HG03066 (cell line): Measurements from ENCODE around the gene ATXN1.

Experiments
- ATAC-seq: cut with Tn5 transposase; IDR thresholded peaks from one replicate; pipeline ENCODE4 v1.9.1; 2021; ENCODE audit warnings: low read depth; ENCODE audit not compliant: unreplicated experiment

ATXN1 gene

GRCh38 chr6:16518265-16518664, 243.0 kb downstream of the ATXN1 start:
- no peak for ATAC-seq

GRCh38 chr6:16514249-16514648, 247.0 kb downstream of the ATXN1 start:
- no peak for ATAC-seq

GRCh38 chr6:16512544-16513290, 248.5 kb downstream of the ATXN1 start:
- peak; percentile 16 for ATAC-seq

GRCh38 chr6:16511723-16512489, 249.4 kb downstream of the ATXN1 start:
- peak; percentile 63 for ATAC-seq

- ATAC-seq: no peak
Measured at GRCh38 chr6:16511040-16511660, 250.1 kb downstream of the ATXN1 start.

- no peak for ATAC-seq
Measured at GRCh38 chr6:16510245-16510644, 251.0 kb downstream of the ATXN1 start.

- ATAC-seq: no peak
Measured at GRCh38 chr6:16508959-16509358, 252.3 kb downstream of the ATXN1 start.

- no peak for ATAC-seq
Measured at GRCh38 chr6:16505711-16506357, 255.4 kb downstream of the ATXN1 start.

- ATAC-seq: no peak
Measured at GRCh38 chr6:16504609-16505008, 256.7 kb downstream of the ATXN1 start.

GRCh38 chr6:16503970-16504415, 257.3 kb downstream of the ATXN1 start:
- ATAC-seq: peak; percentile 74

- no peak for ATAC-seq
Measured at GRCh38 chr6:16503241-16503775, 258.0 kb downstream of the ATXN1 start.

- no peak for ATAC-seq
Measured at GRCh38 chr6:16498957-16499356, 262.3 kb downstream of the ATXN1 start.

- no peak for ATAC-seq
Measured at GRCh38 chr6:16498237-16498636, 263.0 kb downstream of the ATXN1 start.

GRCh38 chr6:16496991-16497801, 264.1 kb downstream of the ATXN1 start:
- ATAC-seq: no peak

- ATAC-seq: no peak
Measured at GRCh38 chr6:16496210-16496609, 265.1 kb downstream of the ATXN1 start.

- ATAC-seq: peak; percentile 83
Measured at GRCh38 chr6:16494793-16495192, 266.5 kb downstream of the ATXN1 start.

GRCh38 chr6:16493802-16494201, 267.5 kb downstream of the ATXN1 start:
- ATAC-seq: no peak

GRCh38 chr6:16493112-16493511, 268.1 kb downstream of the ATXN1 start:
- no peak for ATAC-seq

- ATAC-seq: no peak
Measured at GRCh38 chr6:16491666-16492313, 269.5 kb downstream of the ATXN1 start.
